ENCODE results near the gene DOCK7.

GRCh38 chr1:62476525-62477219 lies 211.5 kb downstream of the DOCK7 start:
- TF ChIP-seq POLR2A (IDR thresholded peaks at IDR 0.05; ENCODE audit: low read length) (no peak), GATA1 (IDR thresholded peaks at IDR 0.05; ENCODE audit: low read depth, low read length) (no peak)

Data from erythroblast (primary cell).